ENCODE results near the gene EHMT1. TPM values are rescaled to one million over a fixed set of nuclear protein-coding genes. Genes with fewer than 3 reads are reported as not detected.
A peak's percentile ranks its signal among the peaks of the same experiment; 100 is the strongest.

Gene EHMT1
- total and polyA plus RNA-seq, 2 of the 13 experiments (the other 11 are each of a cell fraction or from before 2014, with no cell fraction given) = 23.0 to 27.1 TPM

DNA sequence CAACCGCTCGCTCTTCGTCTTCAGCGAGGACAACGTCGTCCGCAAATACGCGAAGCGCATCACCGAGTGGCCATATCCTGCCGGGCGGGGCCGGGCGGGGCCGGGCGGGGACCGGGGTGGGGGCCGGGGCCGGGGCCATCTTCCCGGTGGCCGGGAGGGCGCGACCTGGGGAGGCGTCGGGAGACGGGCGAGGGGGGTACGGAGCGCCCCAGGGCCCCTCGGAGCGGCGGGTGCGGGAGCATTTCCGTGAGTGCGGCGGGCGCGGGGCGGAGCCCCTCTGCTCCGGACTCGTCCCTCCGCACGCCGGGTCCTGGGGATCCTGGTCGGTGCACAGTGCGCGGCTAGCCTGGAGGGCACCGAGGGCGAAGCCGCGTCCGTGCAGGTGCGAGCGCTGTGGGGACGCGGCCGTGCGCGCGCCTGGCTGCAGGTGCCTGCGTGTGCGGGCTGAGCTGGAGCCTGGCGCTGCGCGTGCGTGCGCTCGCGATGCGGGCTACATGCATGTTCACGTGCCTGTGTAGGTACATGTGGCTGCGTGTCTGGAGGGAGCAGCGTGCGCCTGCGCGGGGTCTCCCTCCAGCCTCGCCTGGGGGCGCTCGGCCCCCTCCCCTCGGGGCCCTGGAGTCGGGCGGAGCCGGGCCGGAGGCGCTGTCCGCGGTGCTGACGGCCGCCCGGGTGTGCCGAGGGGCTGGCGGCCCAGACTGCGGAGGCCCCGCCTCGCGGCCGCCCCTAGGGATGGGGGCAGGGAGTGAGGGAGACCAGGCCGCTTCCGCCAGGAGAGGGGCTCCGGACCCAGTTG lies 259.5 kb downstream of the EHMT1 start (continued):
- TF ChIP-seq, protein P1, sequence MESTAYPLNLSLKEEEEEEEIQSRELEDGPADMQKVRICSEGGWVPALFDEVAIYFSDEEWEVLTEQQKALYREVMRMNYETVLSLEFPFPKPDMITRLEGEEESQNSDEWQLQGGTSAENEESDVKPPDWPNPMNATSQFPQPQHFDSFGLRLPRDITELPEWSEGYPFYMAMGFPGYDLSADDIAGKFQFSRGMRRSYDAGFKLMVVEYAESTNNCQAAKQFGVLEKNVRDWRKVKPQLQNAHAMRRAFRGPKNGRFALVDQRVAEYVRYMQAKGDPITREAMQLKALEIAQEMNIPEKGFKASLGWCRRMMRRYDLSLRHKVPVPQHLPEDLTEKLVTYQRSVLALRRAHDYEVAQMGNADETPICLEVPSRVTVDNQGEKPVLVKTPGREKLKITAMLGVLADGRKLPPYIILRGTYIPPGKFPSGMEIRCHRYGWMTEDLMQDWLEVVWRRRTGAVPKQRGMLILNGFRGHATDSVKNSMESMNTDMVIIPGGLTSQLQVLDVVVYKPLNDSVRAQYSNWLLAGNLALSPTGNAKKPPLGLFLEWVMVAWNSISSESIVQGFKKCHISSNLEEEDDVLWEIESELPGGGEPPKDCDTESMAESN (CRISPR knock-in tag; conservative IDR thresholded peaks at IDR 0.05) = no peak
- TF ChIP-seq ZSCAN31 (CRISPR knock-in tag; IDR thresholded peaks at IDR 0.05; ENCODE audit: low read depth) (no peak; the same call in 1 of the 2 replicates), HDAC2 (CRISPR knock-in tag; IDR thresholded peaks at IDR 0.05) (no peak), MAFK (conservative IDR thresholded peaks at IDR 0.05 in 1 of 2, IDR thresholded peaks at IDR 0.05 in 1 of 2; ENCODE audit: low read length in 2 of 2) (no peak), HOXA3 (CRISPR knock-in tag; IDR thresholded peaks at IDR 0.05) (no peak; the same call in 1 of the 2 replicates), ZBTB10 (CRISPR knock-in tag; IDR thresholded peaks at IDR 0.05; ENCODE audit: borderline replicate concordance) (no peak), SP1 (IDR thresholded peaks at IDR 0.05) (no peak), SP1 (CRISPR knock-in tag; IDR thresholded peaks at IDR 0.05) (no peak)
- TF ChIP-seq, protein P2, sequence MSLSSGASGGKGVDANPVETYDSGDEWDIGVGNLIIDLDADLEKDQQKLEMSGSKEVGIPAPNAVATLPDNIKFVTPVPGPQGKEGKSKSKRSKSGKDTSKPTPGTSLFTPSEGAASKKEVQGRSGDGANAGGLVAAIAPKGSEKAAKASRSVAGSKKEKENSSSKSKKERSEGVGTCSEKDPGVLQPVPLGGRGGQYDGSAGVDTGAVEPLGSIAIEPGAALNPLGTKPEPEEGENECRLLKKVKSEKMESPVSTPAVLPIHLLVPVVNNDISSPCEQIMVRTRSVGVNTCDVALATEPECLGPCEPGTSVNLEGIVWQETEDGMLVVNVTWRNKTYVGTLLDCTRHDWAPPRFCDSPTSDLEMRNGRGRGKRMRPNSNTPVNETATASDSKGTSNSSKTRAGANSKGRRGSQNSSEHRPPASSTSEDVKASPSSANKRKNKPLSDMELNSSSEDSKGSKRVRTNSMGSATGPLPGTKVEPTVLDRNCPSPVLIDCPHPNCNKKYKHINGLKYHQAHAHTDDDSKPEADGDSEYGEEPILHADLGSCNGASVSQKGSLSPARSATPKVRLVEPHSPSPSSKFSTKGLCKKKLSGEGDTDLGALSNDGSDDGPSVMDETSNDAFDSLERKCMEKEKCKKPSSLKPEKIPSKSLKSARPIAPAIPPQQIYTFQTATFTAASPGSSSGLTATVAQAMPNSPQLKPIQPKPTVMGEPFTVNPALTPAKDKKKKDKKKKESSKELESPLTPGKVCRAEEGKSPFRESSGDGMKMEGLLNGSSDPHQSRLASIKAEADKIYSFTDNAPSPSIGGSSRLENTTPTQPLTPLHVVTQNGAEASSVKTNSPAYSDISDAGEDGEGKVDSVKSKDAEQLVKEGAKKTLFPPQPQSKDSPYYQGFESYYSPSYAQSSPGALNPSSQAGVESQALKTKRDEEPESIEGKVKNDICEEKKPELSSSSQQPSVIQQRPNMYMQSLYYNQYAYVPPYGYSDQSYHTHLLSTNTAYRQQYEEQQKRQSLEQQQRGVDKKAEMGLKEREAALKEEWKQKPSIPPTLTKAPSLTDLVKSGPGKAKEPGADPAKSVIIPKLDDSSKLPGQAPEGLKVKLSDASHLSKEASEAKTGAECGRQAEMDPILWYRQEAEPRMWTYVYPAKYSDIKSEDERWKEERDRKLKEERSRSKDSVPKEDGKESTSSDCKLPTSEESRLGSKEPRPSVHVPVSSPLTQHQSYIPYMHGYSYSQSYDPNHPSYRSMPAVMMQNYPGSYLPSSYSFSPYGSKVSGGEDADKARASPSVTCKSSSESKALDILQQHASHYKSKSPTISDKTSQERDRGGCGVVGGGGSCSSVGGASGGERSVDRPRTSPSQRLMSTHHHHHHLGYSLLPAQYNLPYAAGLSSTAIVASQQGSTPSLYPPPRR (CRISPR knock-in tag; IDR thresholded peaks at IDR 0.05; ENCODE audit: borderline replicate concordance) = no peak
- TF ChIP-seq, protein P3, sequence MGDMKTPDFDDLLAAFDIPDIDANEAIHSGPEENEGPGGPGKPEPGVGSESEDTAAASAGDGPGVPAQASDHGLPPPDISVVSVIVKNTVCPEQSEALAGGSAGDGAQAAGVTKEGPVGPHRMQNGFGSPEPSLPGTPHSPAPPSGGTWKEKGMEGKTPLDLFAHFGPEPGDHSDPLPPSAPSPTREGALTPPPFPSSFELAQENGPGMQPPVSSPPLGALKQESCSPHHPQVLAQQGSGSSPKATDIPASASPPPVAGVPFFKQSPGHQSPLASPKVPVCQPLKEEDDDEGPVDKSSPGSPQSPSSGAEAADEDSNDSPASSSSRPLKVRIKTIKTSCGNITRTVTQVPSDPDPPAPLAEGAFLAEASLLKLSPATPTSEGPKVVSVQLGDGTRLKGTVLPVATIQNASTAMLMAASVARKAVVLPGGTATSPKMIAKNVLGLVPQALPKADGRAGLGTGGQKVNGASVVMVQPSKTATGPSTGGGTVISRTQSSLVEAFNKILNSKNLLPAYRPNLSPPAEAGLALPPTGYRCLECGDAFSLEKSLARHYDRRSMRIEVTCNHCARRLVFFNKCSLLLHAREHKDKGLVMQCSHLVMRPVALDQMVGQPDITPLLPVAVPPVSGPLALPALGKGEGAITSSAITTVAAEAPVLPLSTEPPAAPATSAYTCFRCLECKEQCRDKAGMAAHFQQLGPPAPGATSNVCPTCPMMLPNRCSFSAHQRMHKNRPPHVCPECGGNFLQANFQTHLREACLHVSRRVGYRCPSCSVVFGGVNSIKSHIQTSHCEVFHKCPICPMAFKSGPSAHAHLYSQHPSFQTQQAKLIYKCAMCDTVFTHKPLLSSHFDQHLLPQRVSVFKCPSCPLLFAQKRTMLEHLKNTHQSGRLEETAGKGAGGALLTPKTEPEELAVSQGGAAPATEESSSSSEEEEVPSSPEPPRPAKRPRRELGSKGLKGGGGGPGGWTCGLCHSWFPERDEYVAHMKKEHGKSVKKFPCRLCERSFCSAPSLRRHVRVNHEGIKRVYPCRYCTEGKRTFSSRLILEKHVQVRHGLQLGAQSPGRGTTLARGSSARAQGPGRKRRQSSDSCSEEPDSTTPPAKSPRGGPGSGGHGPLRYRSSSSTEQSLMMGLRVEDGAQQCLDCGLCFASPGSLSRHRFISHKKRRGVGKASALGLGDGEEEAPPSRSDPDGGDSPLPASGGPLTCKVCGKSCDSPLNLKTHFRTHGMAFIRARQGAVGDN (CRISPR knock-in tag; IDR thresholded peaks at IDR 0.05) = peak; percentile 20; the same call in 1 of the 2 replicates
- TF ChIP-seq, protein P4, sequence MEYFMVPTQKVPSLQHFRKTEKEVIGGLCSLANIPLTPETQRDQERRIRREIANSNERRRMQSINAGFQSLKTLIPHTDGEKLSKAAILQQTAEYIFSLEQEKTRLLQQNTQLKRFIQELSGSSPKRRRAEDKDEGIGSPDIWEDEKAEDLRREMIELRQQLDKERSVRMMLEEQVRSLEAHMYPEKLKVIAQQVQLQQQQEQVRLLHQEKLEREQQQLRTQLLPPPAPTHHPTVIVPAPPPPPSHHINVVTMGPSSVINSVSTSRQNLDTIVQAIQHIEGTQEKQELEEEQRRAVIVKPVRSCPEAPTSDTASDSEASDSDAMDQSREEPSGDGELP (IDR thresholded peaks at IDR 0.05; ENCODE audit: borderline replicate concordance, low read depth) = no peak

All from HepG2 (cell line).